WTC11 (cell line): ENCODE results near the gene CAMTA1.

ENCODE experiments used
- CREB1 ChIP-seq: sonication (generic); formaldehyde crosslinking; IDR thresholded peaks from 2 replicates; pipeline ENCODE4 v1.8.0; 2023; ENCODE audit warnings: mild to moderate bottlenecking, missing genetic modification reagents
- GABPB1 ChIP-seq: sonication (generic); formaldehyde crosslinking; IDR thresholded peaks from 2 replicates; pipeline ENCODE4 v1.8.1; 2023; ENCODE audit warnings: mild to moderate bottlenecking, missing genetic modification reagents
- IRF2 ChIP-seq: sonication (generic); formaldehyde crosslinking; IDR thresholded peaks from 2 replicates; pipeline ENCODE4 v1.8.0; 2022; ENCODE audit warnings: low read depth, missing genetic modification reagents, borderline replicate concordance
- MYBL2 ChIP-seq: sonication (generic); formaldehyde crosslinking; IDR thresholded peaks from 2 replicates; pipeline ENCODE4 v1.8.1; 2023; ENCODE audit warnings: mild to moderate bottlenecking, moderate library complexity, missing genetic modification reagents
- TEAD1 ChIP-seq: sonication (generic); formaldehyde crosslinking; IDR thresholded peaks from 2 replicates; pipeline ENCODE4 v1.8.0; 2022; ENCODE audit warnings: mild to moderate bottlenecking, missing genetic modification reagents
- TF ChIP-seq, protein P1 (sequence below): fragments of 200-600 bp; IDR thresholded peaks from 2 replicates; pipeline ENCODE4 v1.8.0; 2022; ENCODE audit warnings: antibody characterized with exemption
- TF ChIP-seq, protein P2 (sequence below): fragments of 250-450 bp; sonication (Bioruptor Pico); IDR thresholded peaks from 2 replicates; pipeline ENCODE4 v1.9.0; 2021; ENCODE audit warnings: mild to moderate bottlenecking
- TF ChIP-seq, protein P3 (sequence below): sonication (generic); formaldehyde crosslinking; IDR thresholded peaks from 2 replicates; pipeline ENCODE4 v1.8.0; 2023; ENCODE audit warnings: mild to moderate bottlenecking, missing genetic modification reagents

DNA sequence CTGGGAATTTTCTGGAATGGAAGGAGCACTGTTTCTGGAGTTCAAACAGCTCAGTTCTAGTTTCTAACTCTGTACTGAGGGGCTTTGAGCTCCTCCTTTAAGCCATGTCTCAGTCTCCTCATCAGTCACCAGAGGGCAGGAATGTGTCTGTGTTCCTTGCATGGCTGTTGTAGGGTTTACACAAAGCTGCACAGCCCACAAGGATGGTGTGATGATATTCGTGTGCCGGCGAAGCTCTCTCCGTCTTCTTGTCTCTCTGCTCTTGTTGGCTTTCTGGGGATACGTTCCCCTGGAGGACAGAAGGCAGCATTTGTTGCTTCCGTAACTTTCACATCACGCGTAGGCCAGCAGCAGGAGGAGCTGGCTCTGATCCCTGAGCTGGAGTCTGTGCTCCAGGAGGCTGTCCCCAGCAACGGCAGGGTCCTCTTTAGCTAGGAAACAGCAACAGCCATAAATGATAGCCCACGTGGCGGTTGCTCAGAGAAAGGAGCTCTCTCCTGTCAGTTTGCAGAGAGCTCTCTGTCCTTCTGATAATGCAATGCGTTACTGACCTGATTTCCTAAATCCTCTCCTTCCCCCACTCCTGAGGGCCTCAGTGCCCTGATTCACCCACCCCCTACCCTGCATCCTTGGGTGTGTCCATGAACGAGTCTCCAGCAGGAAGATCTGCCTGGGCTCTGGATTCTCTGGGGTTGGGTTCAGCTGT, 796.7 kb downstream of the CAMTA1 start:
- TF ChIP-seq MYBL2 (no peak), GABPB1 (CRISPR knock-in tag) (no peak), IRF2 (CRISPR knock-in tag) (no peak), CREB1 (CRISPR knock-in tag) (no peak), TEAD1 (CRISPR knock-in tag) (no peak)
- TF ChIP-seq, protein P1, sequence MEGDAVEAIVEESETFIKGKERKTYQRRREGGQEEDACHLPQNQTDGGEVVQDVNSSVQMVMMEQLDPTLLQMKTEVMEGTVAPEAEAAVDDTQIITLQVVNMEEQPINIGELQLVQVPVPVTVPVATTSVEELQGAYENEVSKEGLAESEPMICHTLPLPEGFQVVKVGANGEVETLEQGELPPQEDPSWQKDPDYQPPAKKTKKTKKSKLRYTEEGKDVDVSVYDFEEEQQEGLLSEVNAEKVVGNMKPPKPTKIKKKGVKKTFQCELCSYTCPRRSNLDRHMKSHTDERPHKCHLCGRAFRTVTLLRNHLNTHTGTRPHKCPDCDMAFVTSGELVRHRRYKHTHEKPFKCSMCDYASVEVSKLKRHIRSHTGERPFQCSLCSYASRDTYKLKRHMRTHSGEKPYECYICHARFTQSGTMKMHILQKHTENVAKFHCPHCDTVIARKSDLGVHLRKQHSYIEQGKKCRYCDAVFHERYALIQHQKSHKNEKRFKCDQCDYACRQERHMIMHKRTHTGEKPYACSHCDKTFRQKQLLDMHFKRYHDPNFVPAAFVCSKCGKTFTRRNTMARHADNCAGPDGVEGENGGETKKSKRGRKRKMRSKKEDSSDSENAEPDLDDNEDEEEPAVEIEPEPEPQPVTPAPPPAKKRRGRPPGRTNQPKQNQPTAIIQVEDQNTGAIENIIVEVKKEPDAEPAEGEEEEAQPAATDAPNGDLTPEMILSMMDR, result no peak
- TF ChIP-seq, protein P2, sequence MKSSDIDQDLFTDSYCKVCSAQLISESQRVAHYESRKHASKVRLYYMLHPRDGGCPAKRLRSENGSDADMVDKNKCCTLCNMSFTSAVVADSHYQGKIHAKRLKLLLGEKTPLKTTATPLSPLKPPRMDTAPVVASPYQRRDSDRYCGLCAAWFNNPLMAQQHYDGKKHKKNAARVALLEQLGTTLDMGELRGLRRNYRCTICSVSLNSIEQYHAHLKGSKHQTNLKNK (CRISPR knock-in tag), result no peak
- TF ChIP-seq, protein P3, sequence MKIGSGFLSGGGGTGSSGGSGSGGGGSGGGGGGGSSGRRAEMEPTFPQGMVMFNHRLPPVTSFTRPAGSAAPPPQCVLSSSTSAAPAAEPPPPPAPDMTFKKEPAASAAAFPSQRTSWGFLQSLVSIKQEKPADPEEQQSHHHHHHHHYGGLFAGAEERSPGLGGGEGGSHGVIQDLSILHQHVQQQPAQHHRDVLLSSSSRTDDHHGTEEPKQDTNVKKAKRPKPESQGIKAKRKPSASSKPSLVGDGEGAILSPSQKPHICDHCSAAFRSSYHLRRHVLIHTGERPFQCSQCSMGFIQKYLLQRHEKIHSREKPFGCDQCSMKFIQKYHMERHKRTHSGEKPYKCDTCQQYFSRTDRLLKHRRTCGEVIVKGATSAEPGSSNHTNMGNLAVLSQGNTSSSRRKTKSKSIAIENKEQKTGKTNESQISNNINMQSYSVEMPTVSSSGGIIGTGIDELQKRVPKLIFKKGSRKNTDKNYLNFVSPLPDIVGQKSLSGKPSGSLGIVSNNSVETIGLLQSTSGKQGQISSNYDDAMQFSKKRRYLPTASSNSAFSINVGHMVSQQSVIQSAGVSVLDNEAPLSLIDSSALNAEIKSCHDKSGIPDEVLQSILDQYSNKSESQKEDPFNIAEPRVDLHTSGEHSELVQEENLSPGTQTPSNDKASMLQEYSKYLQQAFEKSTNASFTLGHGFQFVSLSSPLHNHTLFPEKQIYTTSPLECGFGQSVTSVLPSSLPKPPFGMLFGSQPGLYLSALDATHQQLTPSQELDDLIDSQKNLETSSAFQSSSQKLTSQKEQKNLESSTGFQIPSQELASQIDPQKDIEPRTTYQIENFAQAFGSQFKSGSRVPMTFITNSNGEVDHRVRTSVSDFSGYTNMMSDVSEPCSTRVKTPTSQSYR, result no peak
